GM12892 (cell line): ENCODE results near the gene MXRA8.

Source experiments
- POLR2A ChIP-seq: IDR thresholded peaks from 2 replicates; pipeline ENCODE4 v1.6.1; 2011; ENCODE audit warnings: low read depth, low read length, control low read depth
- POLR2AphosphoS5 ChIP-seq: IDR thresholded peaks from 2 replicates; pipeline ENCODE4 v1.6.1; 2011; ENCODE audit warnings: low read depth, low read length, control low read depth
- TAF1 ChIP-seq: IDR thresholded peaks from 2 replicates; pipeline ENCODE4 v1.6.1; 2011; ENCODE audit warnings: low read depth, mild to moderate bottlenecking, control low read depth, low read length, borderline replicate concordance

- TF ChIP-seq POLR2A = peak; percentile 96
- TF ChIP-seq TAF1 = peak; percentile 95
- TF ChIP-seq POLR2AphosphoS5 = peak; percentile 97
Observed at GRCh38 chr1:1406821-1407635, 48.7 kb upstream of the MXRA8 start, which contains the start of gene MRPL20.
